Spinal cord (tissue), 10 donors: ENCODE results near the gene SELENON. TPM values are rescaled to one million over a fixed set of nuclear protein-coding genes. Genes with fewer than 3 reads are reported as not detected.
A peak's percentile ranks its signal among the peaks of the same experiment; 100 is the strongest.

ENCODE experiments used
- DNase-seq, 6 donors: peaks; one replicate each; pipeline versions ENCODE4 v3.0.0 to v3.0.0-alpha.2; 2013 to 2015; ENCODE audit warnings: low spot score in 6 of 6, low read depth in 4 of 6
- H3K27ac ChIP-seq: one replicate; pipeline ENCODE4 v1.5.1; 2013; ENCODE audit warnings: low read depth, low read length, control low read depth
- H3K27me3 ChIP-seq: one replicate; pipeline ENCODE4 v1.6.1; 2013; ENCODE audit warnings: low read length; ENCODE audit not compliant: control insufficient read depth, insufficient read depth
- H3K36me3 ChIP-seq: one replicate; pipeline ENCODE4 v1.6.1; 2013; ENCODE audit warnings: low read length; ENCODE audit not compliant: control insufficient read depth, insufficient read depth
- H3K4me1 ChIP-seq: one replicate; pipeline ENCODE4 v1.6.1; 2013; ENCODE audit warnings: low read length; ENCODE audit not compliant: control insufficient read depth, insufficient read depth
- H3K4me3 ChIP-seq: one replicate; pipeline ENCODE4 v1.5.1; 2013; ENCODE audit warnings: low read depth, low read length, control low read depth
- H3K9me3 ChIP-seq: one replicate; pipeline ENCODE4 v1.6.1; 2013; ENCODE audit warnings: low read length; ENCODE audit not compliant: control insufficient read depth, insufficient read depth
- WGBS: methylation state at CpG from one replicate; pipeline ENCODE4 v1.1.5; 2013; ENCODE audit warnings: missing lambda C conversion rate; ENCODE audit not compliant: insufficient coverage; 5-methylcytosine and 5-hydroxymethylcytosine counted together
- polyA plus RNA-seq, 2 donors: library from polyadenylated mRNA; unstranded; fragments of 120-200 nt; gene quantifications; one replicate each; pipeline ENCODE4 v1.2.1, GENCODE V29; 2013; ENCODE audit not compliant: insufficient read length in 2 of 2
- total RNA-seq, 2 donors: library from RNA; depleted of rRNA in 1 of 2; stranded (reverse); fragments of 120-200 nt in 1 of 2; fragments of >200 nt in 1 of 2; gene quantifications; one replicate each; pipeline versions ENCODE4 v1.2.3 to v1.2.4, GENCODE V29; 2013 to 2014
- donor health status: healthy.

SELENON gene
- total and polyA plus RNA-seq, 4 donors = 20.5 to 163 (median 99.4) TPM

DNA sequence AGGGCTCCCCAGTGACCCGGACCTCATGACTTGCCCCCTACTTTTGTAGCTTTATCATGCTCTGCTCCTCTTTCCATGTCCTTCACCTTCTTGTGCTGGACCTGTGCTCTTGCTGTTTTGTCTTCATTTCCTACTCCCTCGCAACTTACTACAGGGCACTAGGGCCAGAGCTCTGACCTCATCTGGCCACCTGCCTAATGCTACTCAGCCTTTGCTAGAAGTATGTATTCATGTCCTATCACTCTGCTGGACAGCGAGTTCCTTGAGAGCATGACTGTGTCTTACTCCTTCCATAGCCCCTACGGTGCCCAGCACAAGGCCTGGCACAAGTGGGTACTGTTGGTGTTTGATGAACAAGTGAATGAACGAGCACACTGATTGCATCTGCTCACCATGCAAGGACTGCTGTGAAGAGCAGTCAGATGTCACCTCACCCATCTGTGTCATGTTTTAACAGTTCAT is 21.7 kb downstream of the SELENON start:
- Histone ChIP-seq H3K27ac (no peak overlapping the region), H3K4me3 (peak overlapping the region; percentile 97), H3K4me1 (peaks cover 31% of the 10 kb centered on the region), H3K9me3 (no peaks in the 10 kb centered on the region), H3K27me3 (no peaks in the 10 kb centered on the region), H3K36me3 (peaks cover 15% of the 10 kb centered on the region)
- DNase-seq = no peak
- WGBS = 69% methylated on average over 2 of the region's 5 CpGs

- H3K4me1 ChIP-seq = peaks cover 16% of the 10 kb centered on the region
- no CpG with 5 or more reads among the region's 2 CpGs for WGBS
- no peak for DNase-seq
These were observed 25.6 kb downstream of the SELENON start for GRCh38 chr1:25825605-25826004.

GRCh38 chr1:25826571-25826970 is 26.6 kb downstream of the SELENON start:
- Histone ChIP-seq H3K4me3 (no peak overlapping the region), H3K36me3 (peaks cover 42% of the 10 kb centered on the region), H3K9me3 (no peaks in the 10 kb centered on the region), H3K4me1 (peaks cover 7% of the 10 kb centered on the region), H3K27me3 (no peaks in the 10 kb centered on the region), H3K27ac (no peak overlapping the region)
- 95% methylated on average over 9 of the region's 10 CpGs for WGBS
- DNase-seq = no peak

More at GRCh38 chr1:25825605-25826004, 25.6 kb downstream of the SELENON start:
- H3K36me3 ChIP-seq = peaks cover 39% of the 10 kb centered on the region
- H3K27ac ChIP-seq = no peak overlapping the region
- H3K9me3 ChIP-seq = no peaks in the 10 kb centered on the region
- no peak overlapping the region for H3K4me3 ChIP-seq
- H3K27me3 ChIP-seq = no peaks in the 10 kb centered on the region

GRCh38 chr1:25828491-25828890 is 28.5 kb downstream of the SELENON start:
- no CpG with 5 or more reads among the region's 3 CpGs for WGBS
- Histone ChIP-seq H3K4me1 (no peaks in the 10 kb centered on the region), H3K27ac (no peak overlapping the region), H3K36me3 (peaks cover 56% of the 10 kb centered on the region), H3K9me3 (no peaks in the 10 kb centered on the region), H3K4me3 (no peak overlapping the region), H3K27me3 (no peaks in the 10 kb centered on the region)
- no peak for DNase-seq

DNA sequence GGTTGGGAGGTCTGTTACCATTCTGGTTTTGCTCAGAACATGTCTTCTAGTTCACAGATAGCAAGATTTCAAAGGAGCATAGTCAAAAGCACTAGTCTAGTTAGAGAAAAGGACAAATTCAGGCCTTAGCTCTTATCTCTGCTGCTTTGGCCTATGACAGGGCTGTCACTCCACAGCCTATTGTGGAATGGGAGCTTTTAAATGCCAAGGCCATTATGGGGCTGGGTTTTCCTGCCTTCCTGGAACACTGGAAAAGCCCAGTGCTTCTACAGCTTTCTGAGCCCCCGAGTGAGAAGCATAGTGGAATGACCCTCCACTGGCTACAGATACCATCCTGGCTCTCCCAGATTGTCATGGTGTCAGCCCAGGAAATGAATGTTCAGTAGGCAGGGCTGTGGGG is 29.1 kb downstream of the SELENON start:
- H3K4me1 ChIP-seq = no peaks in the 10 kb centered on the region
- no peaks in the 10 kb centered on the region for H3K27me3 ChIP-seq
- no peak overlapping the region for H3K4me3 ChIP-seq
- no peaks in the 10 kb centered on the region for H3K9me3 ChIP-seq
- no CpG with 5 or more reads among the region's 1 CpG for WGBS
- H3K27ac ChIP-seq = no peak overlapping the region
- peaks cover 57% of the 10 kb centered on the region for H3K36me3 ChIP-seq
- DNase-seq = no peak

GRCh38 chr1:25831569-25832196 is 31.7 kb downstream of the SELENON start:
- WGBS = 100% methylated on average over 1 of the region's 5 CpGs
- H3K4me3 ChIP-seq = no peak overlapping the region
- no peaks in the 10 kb centered on the region for H3K4me1 ChIP-seq
- no peak overlapping the region for H3K27ac ChIP-seq
- DNase-seq = no peak
- H3K36me3 ChIP-seq = peaks cover 54% of the 10 kb centered on the region
- no peaks in the 10 kb centered on the region for H3K27me3 ChIP-seq
- H3K9me3 ChIP-seq = no peaks in the 10 kb centered on the region

- H3K4me1 ChIP-seq = no peaks in the 10 kb centered on the region
- WGBS = no CpG with 5 or more reads among the region's 6 CpGs
These were observed 32.5 kb downstream of the SELENON start for GRCh38 chr1:25832336-25833037.

DNA sequence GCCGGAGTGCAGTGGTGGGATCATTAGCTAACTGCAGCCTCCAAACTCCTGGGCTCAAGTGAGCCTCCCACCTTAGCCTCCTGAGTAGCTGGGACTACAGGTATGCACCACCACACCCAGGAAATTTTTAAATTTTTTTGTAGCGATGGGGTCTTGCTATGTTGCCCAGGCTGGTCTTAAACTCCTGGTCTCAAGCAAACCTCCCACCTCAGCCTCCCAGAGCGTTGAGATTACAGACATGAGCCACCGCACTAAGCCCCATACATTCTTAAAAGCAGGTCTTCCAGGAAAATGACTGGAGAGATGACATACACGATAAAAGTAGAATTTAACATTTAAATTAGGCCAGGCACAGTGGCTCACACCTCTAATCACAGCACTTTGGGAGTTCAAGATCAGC is 33.2 kb downstream of the SELENON start:
- 94% methylated on average over 2 of the region's 5 CpGs for WGBS
- no peaks in the 10 kb centered on the region for H3K9me3 ChIP-seq
- peaks cover 40% of the 10 kb centered on the region for H3K36me3 ChIP-seq
- DNase-seq = no peak
- no peak overlapping the region for H3K27ac ChIP-seq
- no peak overlapping the region for H3K4me3 ChIP-seq
- H3K27me3 ChIP-seq = no peaks in the 10 kb centered on the region
- no peaks in the 10 kb centered on the region for H3K4me1 ChIP-seq

More at GRCh38 chr1:25832336-25833037, 32.5 kb downstream of the SELENON start:
- Histone ChIP-seq H3K9me3 (no peaks in the 10 kb centered on the region), H3K4me3 (no peak overlapping the region), H3K27me3 (no peaks in the 10 kb centered on the region), H3K36me3 (peaks cover 46% of the 10 kb centered on the region), H3K27ac (no peak overlapping the region)
- no peak for DNase-seq

DNA sequence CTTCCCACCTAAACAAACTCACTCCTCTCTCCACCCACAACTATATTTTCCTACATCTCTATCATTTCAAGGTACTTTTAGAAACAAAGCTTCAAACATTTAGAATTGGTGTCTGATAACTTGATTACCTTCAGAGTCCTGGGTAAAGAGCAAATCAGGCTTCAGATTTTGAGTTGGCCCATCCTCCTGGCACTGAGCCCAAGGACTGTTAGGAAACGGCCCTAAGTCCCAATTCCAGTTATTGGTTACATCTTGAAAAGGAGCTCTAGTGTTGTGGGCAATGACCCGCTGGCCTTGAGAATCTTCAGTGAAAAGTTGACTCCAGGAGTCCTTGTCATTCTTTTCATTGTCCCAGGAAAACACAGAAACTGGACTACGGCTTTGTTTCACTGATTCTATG is 34.9 kb downstream of the SELENON start:
- Histone ChIP-seq H3K4me1 (no peaks in the 10 kb centered on the region), H3K27ac (no peak overlapping the region), H3K4me3 (no peak overlapping the region), H3K9me3 (no peaks in the 10 kb centered on the region), H3K36me3 (peaks cover 31% of the 10 kb centered on the region), H3K27me3 (no peaks in the 10 kb centered on the region)
- DNase-seq = no peak
- 61% methylated on average over 2 of the region's 3 CpGs for WGBS

GRCh38 chr1:25836695-25837094 is 36.7 kb downstream of the SELENON start:
- H3K9me3 ChIP-seq = no peaks in the 10 kb centered on the region
- no peak overlapping the region for H3K4me3 ChIP-seq
- no peaks in the 10 kb centered on the region for H3K4me1 ChIP-seq
- no peaks in the 10 kb centered on the region for H3K27me3 ChIP-seq
- peaks cover 22% of the 10 kb centered on the region for H3K36me3 ChIP-seq
- no CpG with 5 or more reads among the region's 3 CpGs for WGBS
- DNase-seq = no peak
- no peak overlapping the region for H3K27ac ChIP-seq
